Fibroblast of lung (primary cell): ENCODE data around the gene CCL20. TPM values are rescaled to one million over a fixed set of nuclear protein-coding genes. Genes with fewer than 3 reads are reported as not detected.

Experiments used
- DNase-seq, 2 donors: peaks; one replicate each; pipeline versions ENCODE4 v3.0.0 to v3.0.0-alpha.2; 2010; ENCODE audit warnings: low read depth in 2 of 2
- H2AFZ ChIP-seq: 2 replicates; pipeline ENCODE4 v1.5.1; 2012; ENCODE audit warnings: low read length, control low read depth, inconsistent platforms
- H3K27ac ChIP-seq: 2 replicates; pipeline ENCODE4 v1.5.1; 2011; ENCODE audit warnings: low read length, control low read depth; ENCODE audit not compliant: insufficient read depth
- H3K27me3 ChIP-seq: 2 replicates; pipeline ENCODE4 v1.5.1; 2011; ENCODE audit warnings: mild to moderate bottlenecking, low read length; ENCODE audit not compliant: control insufficient read depth, insufficient read depth
- H3K36me3 ChIP-seq: 2 replicates; pipeline ENCODE4 v1.5.1; 2011; ENCODE audit warnings: low read length; ENCODE audit not compliant: control insufficient read depth, insufficient read depth
- H3K4me1 ChIP-seq: 2 replicates; pipeline ENCODE4 v1.5.1; 2011; ENCODE audit warnings: low read length; ENCODE audit not compliant: control insufficient read depth, insufficient read depth; ENCODE audit errors: extremely low read depth
- H3K4me2 ChIP-seq: 2 replicates; pipeline ENCODE4 v1.5.1; 2011; ENCODE audit warnings: low read length, control low read depth; ENCODE audit not compliant: insufficient read depth; ENCODE audit errors: extremely low read depth
- H3K4me3 ChIP-seq, 4 experiments: fragments of 200-600 bp in 1 of 4; sonication (generic) in 1 of 4; replicated peaks in 1 of 4; 2 replicates each; pipeline ENCODE4 v1.5.1; 2011 to 2016; ENCODE audit warnings: low read length in 4 of 4, low read depth in 3 of 4, mild to moderate bottlenecking in 3 of 4, control low read depth in 2 of 4, inconsistent platforms in 1 of 4, mixed read lengths in 1 of 4; ENCODE audit not compliant: insufficient read depth in 1 of 4; ENCODE audit errors: control extremely low read depth in 1 of 4
- H3K79me2 ChIP-seq: 2 replicates; pipeline ENCODE4 v1.5.1; 2012; ENCODE audit warnings: mild to moderate bottlenecking, low read length, inconsistent platforms; ENCODE audit not compliant: control insufficient read depth, insufficient read depth
- H3K9ac ChIP-seq: 2 replicates; pipeline ENCODE4 v1.5.1; 2011; ENCODE audit warnings: mild to moderate bottlenecking, low read length, control low read depth; ENCODE audit not compliant: insufficient read depth
- H3K9me3 ChIP-seq: 2 replicates; pipeline ENCODE4 v1.5.1; 2012; ENCODE audit warnings: low read depth, low read length; ENCODE audit not compliant: control insufficient read depth, insufficient read depth
- H4K20me1 ChIP-seq: 2 replicates; pipeline ENCODE4 v1.5.1; 2011; ENCODE audit warnings: low read length; ENCODE audit not compliant: control insufficient read depth, insufficient read depth; ENCODE audit errors: extremely low read depth
- CTCF ChIP-seq, 2 donors: IDR thresholded peaks in 1 of 2; conservative IDR thresholded peaks in 1 of 2; 1 replicate in 1 of 2; 2 replicates in 1 of 2; pipeline ENCODE4 v1.5.1; 2011 to 2012; ENCODE audit warnings: low read length in 2 of 2, control low read depth in 1 of 2, inconsistent platforms in 1 of 2, low read depth in 1 of 2, mild to moderate bottlenecking in 1 of 2
- EZH2 ChIP-seq: IDR thresholded peaks from 2 replicates; pipeline ENCODE4 v1.5.1; 2012; ENCODE audit warnings: low read length, control low read depth, mild to moderate bottlenecking; ENCODE audit errors: missing control alignments
- polyA plus RNA-seq, 2 donors: library from polyadenylated mRNA; depleted of rRNA in 1 of 2; stranded (reverse) in 1 of 2; unstranded in 1 of 2; fragments of >200 nt; gene quantifications; 2 replicates each; pipeline ENCODE4 v1.2.1, GENCODE V29; 2011 to 2012; ENCODE audit warnings: missing spikeins in 1 of 2
- total RNA-seq: library from RNA; depleted of rRNA; stranded (reverse); fragments of >200 nt; gene quantifications from 2 replicates; pipeline ENCODE4 v1.2.1, GENCODE V29; 2014

Gene CCL20
- total and polyA plus RNA-seq, 2 donors (not counting 1 experiment from before 2014, with no cell fraction given) = 0.23 TPM; not detected in 1

DNA sequence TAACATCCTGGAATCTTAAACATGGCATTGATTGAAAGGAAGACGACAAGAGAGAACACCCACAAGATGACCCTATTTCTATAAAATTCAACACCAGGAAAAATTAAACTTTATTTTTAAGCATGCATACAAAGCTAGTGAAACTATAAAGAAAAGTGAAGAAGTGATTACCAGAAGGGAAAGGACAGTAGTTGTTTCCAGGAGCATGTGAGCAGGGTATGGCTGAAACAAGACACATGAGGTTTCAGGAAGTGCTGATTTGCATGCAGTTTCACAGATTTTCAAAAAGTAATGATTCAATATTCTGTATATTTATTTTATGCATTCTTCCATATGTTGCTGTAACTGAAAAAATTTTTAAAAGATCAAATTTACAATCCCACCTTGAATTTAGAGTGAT lies 33.2 kb downstream of the CCL20 start:
- no peak for DNase-seq
- H3K4me2 ChIP-seq = no peak overlapping the region
- H4K20me1 ChIP-seq = no peaks in the 10 kb centered on the region
- H3K9me3 ChIP-seq = no peaks in the 10 kb centered on the region
- H3K27me3 ChIP-seq = no peaks in the 10 kb centered on the region
- H3K36me3 ChIP-seq = no peaks in the 10 kb centered on the region
- H3K9ac ChIP-seq = no peak overlapping the region
- no peaks in the 10 kb centered on the region for H3K79me2 ChIP-seq
- no peak overlapping the region for H3K4me3 ChIP-seq
- H3K4me1 ChIP-seq = no peaks in the 10 kb centered on the region
- TF ChIP-seq CTCF (conservative IDR thresholded peaks at IDR 0.05 in 1 of 2, IDR thresholded peaks at IDR 0.05 in 1 of 2; ENCODE audit: low read depth in 1 of 2, low read length in 2 of 2) (no peak), EZH2 (no peak)
- H3K27ac ChIP-seq = no peak overlapping the region
- no peak overlapping the region for H2AFZ ChIP-seq

- peak in 1 of 2 donors; percentile 71 for DNase-seq
- no peaks in the 10 kb centered on the region for H3K4me1 ChIP-seq
- H3K79me2 ChIP-seq = no peaks in the 10 kb centered on the region
- no peaks in the 10 kb centered on the region for H3K27me3 ChIP-seq
- no peaks in the 10 kb centered on the region for H3K9me3 ChIP-seq
- no peak overlapping the region for H3K4me3 ChIP-seq
- TF ChIP-seq CTCF (conservative IDR thresholded peaks at IDR 0.05 in 1 of 2, IDR thresholded peaks at IDR 0.05 in 1 of 2; ENCODE audit: low read depth in 1 of 2, low read length in 2 of 2) = no peak
- TF ChIP-seq EZH2 = no peak
- no peaks in the 10 kb centered on the region for H3K36me3 ChIP-seq
- H2AFZ ChIP-seq = no peak overlapping the region
- no peaks in the 10 kb centered on the region for H4K20me1 ChIP-seq
- no peak overlapping the region for H3K27ac ChIP-seq
- H3K4me2 ChIP-seq = no peak overlapping the region
- H3K9ac ChIP-seq = no peak overlapping the region
Measured at GRCh38 chr2:227848146-227848545, 34.5 kb downstream of the CCL20 start.

DNA sequence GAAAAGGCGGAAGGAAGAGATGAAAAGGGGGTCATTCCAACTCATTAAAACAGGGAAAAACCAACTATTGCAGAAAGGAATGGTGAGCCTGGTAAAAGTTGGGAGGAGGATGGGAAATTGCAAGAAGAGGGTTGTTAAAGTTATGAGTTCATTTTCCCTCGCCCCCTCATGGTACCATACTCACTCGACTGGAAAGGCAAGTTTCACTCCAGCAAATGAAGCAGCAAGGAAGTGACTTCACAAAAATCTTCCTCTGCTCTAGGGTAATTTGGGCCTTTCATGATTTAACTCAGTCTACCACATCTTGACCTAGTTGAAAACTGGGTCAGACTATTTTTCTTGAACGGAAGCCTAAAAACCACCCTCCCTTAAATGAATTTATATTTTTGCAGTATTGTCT lies 34.9 kb downstream of the CCL20 start:
- no peak overlapping the region for H3K4me3 ChIP-seq
- TF ChIP-seq CTCF (conservative IDR thresholded peaks at IDR 0.05 in 1 of 2, IDR thresholded peaks at IDR 0.05 in 1 of 2; ENCODE audit: low read depth in 1 of 2, low read length in 2 of 2) (no peak), EZH2 (no peak)
- no peaks in the 10 kb centered on the region for H4K20me1 ChIP-seq
- no peak for DNase-seq
- no peak overlapping the region for H3K9ac ChIP-seq
- H3K79me2 ChIP-seq = no peaks in the 10 kb centered on the region
- H3K4me2 ChIP-seq = no peak overlapping the region
- H3K27me3 ChIP-seq = no peaks in the 10 kb centered on the region
- H3K27ac ChIP-seq = no peak overlapping the region
- H2AFZ ChIP-seq = no peak overlapping the region
- no peaks in the 10 kb centered on the region for H3K9me3 ChIP-seq
- no peaks in the 10 kb centered on the region for H3K4me1 ChIP-seq
- H3K36me3 ChIP-seq = no peaks in the 10 kb centered on the region
